ENCODE data around the gene NOPCHAP1. TPM values are rescaled to one million over a fixed set of nuclear protein-coding genes. Genes with fewer than 3 reads are reported as not detected.

The NOPCHAP1 gene
- total RNA-seq, 4 donors from 2014 or later: 2.5 to 5.0 (median 3.3) TPM

DNA sequence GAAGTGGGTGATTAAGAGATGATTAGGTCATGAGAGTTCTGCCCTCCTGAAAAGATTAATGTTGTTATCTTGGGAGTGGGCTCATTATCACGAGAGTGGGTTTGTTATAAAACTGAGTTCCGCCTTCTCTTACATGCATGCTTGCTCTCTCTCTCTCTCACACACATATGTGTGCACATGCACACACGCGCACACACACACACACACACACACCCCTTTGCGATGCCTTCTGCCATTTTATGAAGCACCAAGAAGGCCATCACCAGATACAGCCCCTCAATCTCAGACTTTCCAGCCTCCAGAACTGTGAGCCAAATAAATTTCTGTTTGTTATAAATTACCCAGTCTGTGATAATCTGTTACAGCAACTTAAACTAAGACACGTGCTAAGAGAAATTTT, 22.4 kb upstream of the NOPCHAP1 start:
- DNase-seq: no peak
- Histone ChIP-seq H3K27ac (no peak overlapping the region), H3K4me3 (no peak overlapping the region), H3K4me1 (peaks cover under 1 to 7% of the 10 kb centered on the region in 2 donors), H3K9me3 (no peaks in the 10 kb centered on the region), H3K36me3 (no peaks in the 10 kb centered on the region), H3K27me3 (peaks cover under 1 to 9% (median under 1%) of the 10 kb centered on the region in 3 donors)
- intact Hi-C loops (cut with DNase I; ENCODE audit: low total_unique reads) (no loop called here), in situ Hi-C loops (cut with MboI; ENCODE audit: low sequenced_read_pairs in 4 of 4) (no loop called here)
- TF ChIP-seq POLR2A (IDR thresholded peaks at IDR 0.05): no peak
- TF ChIP-seq, protein P1, sequence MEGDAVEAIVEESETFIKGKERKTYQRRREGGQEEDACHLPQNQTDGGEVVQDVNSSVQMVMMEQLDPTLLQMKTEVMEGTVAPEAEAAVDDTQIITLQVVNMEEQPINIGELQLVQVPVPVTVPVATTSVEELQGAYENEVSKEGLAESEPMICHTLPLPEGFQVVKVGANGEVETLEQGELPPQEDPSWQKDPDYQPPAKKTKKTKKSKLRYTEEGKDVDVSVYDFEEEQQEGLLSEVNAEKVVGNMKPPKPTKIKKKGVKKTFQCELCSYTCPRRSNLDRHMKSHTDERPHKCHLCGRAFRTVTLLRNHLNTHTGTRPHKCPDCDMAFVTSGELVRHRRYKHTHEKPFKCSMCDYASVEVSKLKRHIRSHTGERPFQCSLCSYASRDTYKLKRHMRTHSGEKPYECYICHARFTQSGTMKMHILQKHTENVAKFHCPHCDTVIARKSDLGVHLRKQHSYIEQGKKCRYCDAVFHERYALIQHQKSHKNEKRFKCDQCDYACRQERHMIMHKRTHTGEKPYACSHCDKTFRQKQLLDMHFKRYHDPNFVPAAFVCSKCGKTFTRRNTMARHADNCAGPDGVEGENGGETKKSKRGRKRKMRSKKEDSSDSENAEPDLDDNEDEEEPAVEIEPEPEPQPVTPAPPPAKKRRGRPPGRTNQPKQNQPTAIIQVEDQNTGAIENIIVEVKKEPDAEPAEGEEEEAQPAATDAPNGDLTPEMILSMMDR (IDR thresholded peaks at IDR 0.05 in 4 of 5, conservative IDR thresholded peaks at IDR 0.05 in 1 of 5): no peak
- no peak for ATAC-seq

GRCh38 chr12:104964167-104964855, 21.8 kb upstream of the NOPCHAP1 start:
- ATAC-seq (no peak), DNase-seq (no peak)
- in situ Hi-C loops (cut with MboI; ENCODE audit: low sequenced_read_pairs in 4 of 4): no loop called here
- TF ChIP-seq, protein P1 (IDR thresholded peaks at IDR 0.05 in 4 of 5, conservative IDR thresholded peaks at IDR 0.05 in 1 of 5): no peak
- no peak for TF ChIP-seq POLR2A (IDR thresholded peaks at IDR 0.05)
- Histone ChIP-seq H3K4me3 (no peak overlapping the region), H3K4me1 (peaks cover 0 to 2% of the 10 kb centered on the region in 2 donors), H3K36me3 (no peaks in the 10 kb centered on the region), H3K27ac (no peak overlapping the region), H3K9me3 (no peaks in the 10 kb centered on the region), H3K27me3 (peaks cover 0 to 3% (median 0%) of the 10 kb centered on the region in 3 donors)
- intact Hi-C loops (cut with DNase I; ENCODE audit: low total_unique reads): no loop called here

- Histone ChIP-seq H3K4me3 (no peak overlapping the region), H3K36me3 (no peaks in the 10 kb centered on the region), H3K4me1 (no peaks in the 10 kb centered on the region), H3K27ac (no peak overlapping the region), H3K9me3 (no peaks in the 10 kb centered on the region), H3K27me3 (no peaks in the 10 kb centered on the region)
- ATAC-seq (no peak), DNase-seq (no peak)
- intact Hi-C loops (cut with DNase I; ENCODE audit: low total_unique reads): no loop called here
- TF ChIP-seq, protein P1 (IDR thresholded peaks at IDR 0.05 in 4 of 5, conservative IDR thresholded peaks at IDR 0.05 in 1 of 5): no peak
- no peak for TF ChIP-seq POLR2A (IDR thresholded peaks at IDR 0.05)
- in situ Hi-C loops (cut with MboI; ENCODE audit: low sequenced_read_pairs in 4 of 4): no loop called here
Observed at GRCh38 chr12:104964856-104965205, 21.3 kb upstream of the NOPCHAP1 start.

DNA sequence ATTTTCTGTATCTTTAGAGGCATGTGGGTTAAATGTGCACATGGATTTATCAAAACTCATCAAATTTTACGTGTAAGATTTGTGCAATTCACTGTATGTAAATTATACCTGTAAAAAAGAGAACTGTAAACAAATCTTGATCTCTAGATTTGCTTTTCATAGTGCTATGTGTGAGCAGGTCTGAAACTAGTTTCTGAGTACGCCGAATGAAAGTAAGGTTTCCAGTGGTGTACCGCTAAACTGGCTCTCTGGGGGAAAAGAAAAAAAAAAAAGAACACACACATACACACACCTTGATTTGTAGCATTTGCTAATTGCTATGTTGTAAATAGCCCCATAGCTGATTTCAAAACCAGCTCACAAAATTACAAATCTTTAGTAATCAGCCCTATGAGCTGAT, 19.4 kb upstream of the NOPCHAP1 start:
- no peak for DNase-seq
- Histone ChIP-seq H3K4me1 (no peaks in the 10 kb centered on the region), H3K27ac (no peak overlapping the region), H3K4me3 (no peak overlapping the region), H3K9me3 (no peaks in the 10 kb centered on the region), H3K27me3 (no peaks in the 10 kb centered on the region), H3K36me3 (no peaks in the 10 kb centered on the region)
- intact Hi-C loops (cut with DNase I; ENCODE audit: low total_unique reads): no loop called here
- in situ Hi-C loops (cut with MboI; ENCODE audit: low sequenced_read_pairs in 4 of 4): no loop called here
- TF ChIP-seq, protein P1 (IDR thresholded peaks at IDR 0.05 in 4 of 5, conservative IDR thresholded peaks at IDR 0.05 in 1 of 5): no peak
- TF ChIP-seq POLR2A (IDR thresholded peaks at IDR 0.05): no peak
- ATAC-seq: no peak

- no peaks in the 10 kb centered on the region for H3K9me3 ChIP-seq
- no peak for TF ChIP-seq POLR2A (IDR thresholded peaks at IDR 0.05)
- TF ChIP-seq, protein P1 (IDR thresholded peaks at IDR 0.05 in 4 of 5, conservative IDR thresholded peaks at IDR 0.05 in 1 of 5): no peak
- in situ Hi-C loops (cut with MboI; ENCODE audit: low sequenced_read_pairs in 4 of 4) (no loop called here), intact Hi-C loops (cut with DNase I; ENCODE audit: low total_unique reads) (no loop called here)
- DNase-seq: no peak
- no peaks in the 10 kb centered on the region for H3K36me3 ChIP-seq
- no peaks in the 10 kb centered on the region for H3K4me1 ChIP-seq
- H3K4me3 ChIP-seq: no peak overlapping the region
- no peak for ATAC-seq
- H3K27me3 ChIP-seq: no peaks in the 10 kb centered on the region
- no peak overlapping the region for H3K27ac ChIP-seq
Observed at GRCh38 chr12:104969343-104969742, 16.8 kb upstream of the NOPCHAP1 start.
